Fibroblast of skin of left biceps (primary cell): ENCODE data around the gene CIAPIN1.
A peak's percentile ranks its signal among the peaks of the same experiment; 100 is the strongest.

ENCODE experiments used
- DNase-seq, 2 experiments: peaks; one replicate each; pipeline ENCODE4 v3.0.0-alpha.2; 2013; ENCODE audit warnings: low read depth in 2 of 2

CIAPIN1 gene

DNA sequence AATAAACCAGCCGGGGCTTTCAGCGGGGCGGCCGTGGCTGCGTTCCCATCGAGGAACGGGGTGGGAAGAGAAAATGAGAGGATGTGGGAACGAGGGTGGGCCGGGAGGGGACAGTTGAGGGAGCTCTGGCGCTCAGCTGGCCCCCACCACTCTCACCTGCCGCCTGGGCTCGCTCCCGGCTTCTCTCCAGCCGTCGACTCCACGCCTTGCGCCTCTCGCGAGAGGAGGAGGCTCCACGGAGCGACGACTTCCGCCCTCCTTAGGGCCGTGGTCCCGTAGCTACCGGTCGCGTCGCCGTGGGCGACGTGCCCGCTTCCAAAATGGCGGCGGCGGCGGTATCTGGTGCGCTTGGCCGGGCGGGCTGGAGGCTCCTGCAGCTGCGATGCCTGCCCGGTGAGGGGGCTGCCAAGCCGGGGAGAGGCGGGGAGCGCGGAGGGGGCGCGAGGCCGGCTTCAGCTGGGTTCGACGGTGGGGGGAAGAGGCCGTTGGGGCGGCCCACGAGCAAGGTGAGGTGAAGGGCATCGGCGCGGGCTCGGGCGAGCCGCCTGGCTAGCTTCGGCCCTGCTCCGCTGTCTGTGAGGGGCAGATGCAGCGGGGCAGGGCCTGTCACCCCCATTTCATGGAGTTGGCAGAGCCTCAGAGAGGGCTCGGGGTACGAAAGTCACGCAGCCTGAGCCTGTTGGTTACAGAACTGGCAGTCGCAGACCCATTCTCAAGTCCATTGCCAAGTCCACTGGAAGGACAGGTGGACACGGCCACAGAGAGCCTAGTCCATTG lies at the start of gene CIAPIN1, which contains the start of gene COQ9:
TSS of gene CIAPIN1 (minus strand) at position 200 of the 777 bp plus-strand sequence. CDS start 6,457 bp downstream, outside the sequence.
TSS of gene COQ9 (plus strand) at position 294 of the 777 bp plus-strand sequence. CDS start at position 321, 27 bp downstream.
- peak; percentile 76 to 77 for DNase-seq

DNA sequence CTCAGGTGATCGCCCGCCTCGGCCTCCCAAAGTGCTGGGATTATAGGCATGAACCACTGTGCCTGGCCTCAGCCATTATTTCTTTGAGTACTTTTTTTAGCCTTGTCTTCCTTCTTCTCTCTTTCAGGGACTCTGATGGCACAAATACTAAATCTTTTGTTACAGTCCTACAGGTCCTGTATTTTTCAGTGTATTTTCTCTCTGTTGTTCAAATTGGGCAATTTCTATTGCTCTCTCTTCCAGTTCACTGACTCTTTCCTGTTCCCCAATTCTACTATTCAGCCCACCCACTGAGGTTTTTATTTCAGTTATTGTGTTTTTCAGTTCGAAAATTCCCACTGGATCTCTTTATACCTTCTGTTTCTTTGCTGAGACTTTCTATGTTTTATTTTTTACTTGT lies 46.6 kb upstream of the CIAPIN1 start:
- no peak for DNase-seq

DNA sequence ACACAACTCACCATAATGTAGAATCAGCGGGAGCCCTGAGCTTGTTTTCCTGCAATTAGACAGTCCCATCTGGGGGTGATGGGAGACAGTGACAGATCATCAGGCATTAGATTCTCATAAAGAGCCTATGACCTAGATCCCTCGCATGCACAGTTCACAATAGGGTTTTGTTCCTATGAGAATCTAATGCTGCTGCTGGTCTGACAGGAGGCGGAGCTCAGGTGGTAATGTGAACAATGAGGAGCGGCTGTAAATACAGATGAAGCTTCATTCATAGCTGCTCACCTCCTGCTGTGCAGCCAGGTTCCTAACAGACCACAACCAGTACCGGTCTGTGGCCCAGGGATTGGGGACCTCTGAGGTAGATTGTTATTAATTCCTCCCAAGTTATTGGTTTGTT lies 42.0 kb upstream of the CIAPIN1 start:
- DNase-seq = no peak

DNA sequence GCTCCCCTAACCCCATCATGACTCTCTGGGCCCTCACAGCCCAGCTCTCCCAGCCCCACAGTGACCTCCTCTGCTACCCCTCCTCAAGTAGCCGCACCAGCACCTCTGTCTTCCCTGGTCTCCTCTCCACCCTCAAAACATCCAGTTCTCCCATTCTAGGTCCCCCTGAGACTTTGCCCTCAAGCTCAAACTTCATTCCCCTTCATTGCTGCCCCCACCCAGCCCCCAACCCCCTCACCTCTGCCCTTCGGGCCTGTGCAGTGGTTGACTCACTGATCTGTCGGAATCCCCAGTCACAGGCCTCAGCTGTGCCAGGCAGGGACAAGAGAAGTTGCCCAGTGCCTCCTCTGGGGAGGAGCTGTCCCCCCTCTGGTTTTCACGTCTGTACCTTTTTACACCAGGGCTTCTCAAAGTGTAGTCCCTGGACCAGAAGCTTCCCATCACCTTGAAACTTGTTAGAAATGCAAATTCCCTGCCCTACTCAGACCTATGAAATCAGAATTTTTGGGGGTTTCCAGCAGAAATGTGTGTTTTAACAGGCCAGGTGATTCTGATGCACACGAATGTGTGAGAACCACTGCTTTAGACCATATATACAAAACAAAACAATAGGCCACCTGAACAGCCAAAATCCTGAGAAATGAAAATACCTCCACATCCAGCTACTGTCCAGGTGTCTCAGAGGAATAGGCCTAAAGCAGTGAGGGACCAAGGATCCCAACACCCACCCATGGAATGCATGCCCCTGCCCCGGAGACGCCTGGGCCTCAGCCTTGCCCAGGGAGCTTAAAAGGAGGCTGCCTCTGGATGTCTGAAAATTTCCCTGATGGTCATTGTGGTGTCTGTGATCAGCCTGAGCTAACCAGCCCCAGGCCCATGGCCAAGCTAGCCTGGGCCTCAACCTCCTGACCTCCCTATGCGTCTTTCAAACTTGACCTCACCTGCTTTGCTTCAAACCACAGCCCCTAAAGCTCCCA lies 40.0 kb upstream of the CIAPIN1 start:
- DNase-seq = no peak

DNA sequence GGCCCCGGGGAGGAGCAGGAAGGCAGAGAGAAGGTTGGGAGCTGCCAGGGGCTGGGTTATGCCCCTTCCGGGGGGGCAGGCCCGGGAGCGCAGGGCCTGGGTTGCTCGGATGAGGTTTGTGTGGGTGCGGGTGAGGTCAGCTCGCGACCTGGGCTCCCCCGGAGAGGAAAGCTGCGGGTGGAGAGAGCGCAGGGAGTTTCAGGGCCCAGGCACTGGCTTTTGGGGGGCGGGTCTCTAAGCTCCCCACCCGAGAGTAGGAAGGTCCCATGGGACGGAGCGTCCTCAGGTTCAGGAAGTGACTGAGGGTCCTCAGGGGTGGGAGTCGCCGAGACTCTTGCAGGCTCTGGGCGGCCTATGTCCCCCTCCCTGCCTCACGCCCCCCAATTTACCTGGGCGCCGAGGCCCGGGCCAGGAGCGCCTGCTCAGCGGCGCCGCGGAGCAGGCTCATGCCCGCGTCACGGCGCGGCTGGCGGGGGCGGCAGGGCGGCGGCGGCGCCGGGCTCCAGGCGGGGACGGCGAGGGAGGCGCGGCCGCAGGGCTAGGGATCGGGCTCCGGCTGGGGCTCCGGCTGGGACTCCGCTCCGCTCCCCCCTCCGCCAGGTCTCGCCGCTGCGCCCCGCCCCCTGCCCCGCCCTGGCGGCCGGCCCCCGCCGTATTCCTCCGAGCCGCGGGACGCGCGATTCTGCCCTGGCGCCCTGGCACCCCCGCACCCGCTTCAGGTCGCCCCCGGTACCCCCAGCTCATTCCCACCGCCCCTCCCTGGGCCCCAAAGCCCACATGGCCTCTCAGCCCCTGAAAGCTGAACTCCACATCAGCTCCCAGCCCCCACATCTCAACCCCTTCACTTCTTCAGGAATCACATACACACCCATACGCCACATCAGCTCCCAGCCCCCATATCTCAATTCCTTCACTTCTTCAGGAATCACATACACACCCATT lies 39.0 kb upstream of the CIAPIN1 start, which contains the start of gene DOK4:
TSS of gene DOK4 (minus strand) at position 578 of the 942 bp plus-strand sequence. CDS start 6,986 bp downstream, outside the sequence.
- DNase-seq = peak; percentile 7 to 11

DNA sequence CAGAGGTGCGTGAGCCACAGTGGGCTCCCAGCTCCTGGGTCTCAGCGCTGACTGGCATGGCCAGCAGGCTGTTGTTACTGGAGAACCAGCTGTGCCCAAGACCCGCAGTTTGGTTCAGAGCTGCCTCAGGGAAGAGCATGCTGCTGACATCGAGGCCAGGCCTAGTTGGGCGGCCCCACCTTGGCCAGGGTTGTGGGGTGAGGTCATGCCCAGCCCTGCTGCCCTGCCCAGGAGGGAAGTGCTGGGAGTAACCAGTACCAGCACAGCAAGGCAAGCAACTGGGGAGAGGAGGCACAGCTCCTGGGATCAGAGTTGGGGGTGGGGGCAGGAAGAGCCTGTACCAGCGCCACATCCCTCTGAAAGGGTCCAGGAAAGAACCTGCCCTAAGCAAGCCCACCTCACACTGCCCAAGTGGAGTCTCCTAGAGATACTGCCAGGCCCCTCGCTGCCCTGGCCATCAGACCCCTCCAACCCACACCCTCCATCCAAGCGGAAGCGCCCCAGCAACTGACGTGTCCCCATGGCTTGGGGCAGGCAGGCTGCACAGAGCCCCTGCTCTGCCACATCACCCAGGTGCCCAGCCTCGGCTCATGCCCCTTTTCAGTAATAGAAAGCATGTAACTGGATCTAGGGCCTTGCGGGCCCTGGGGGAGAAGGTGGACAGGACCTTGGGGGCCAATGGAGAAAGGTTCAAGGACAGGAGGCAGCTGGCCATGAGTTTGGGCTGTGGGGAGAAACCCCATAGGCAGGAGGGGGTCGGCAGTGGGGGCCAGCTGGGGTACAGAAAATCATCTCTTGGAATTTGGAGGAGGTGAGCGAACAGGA lies 38.1 kb upstream of the CIAPIN1 start:
- DNase-seq = no peak

DNA sequence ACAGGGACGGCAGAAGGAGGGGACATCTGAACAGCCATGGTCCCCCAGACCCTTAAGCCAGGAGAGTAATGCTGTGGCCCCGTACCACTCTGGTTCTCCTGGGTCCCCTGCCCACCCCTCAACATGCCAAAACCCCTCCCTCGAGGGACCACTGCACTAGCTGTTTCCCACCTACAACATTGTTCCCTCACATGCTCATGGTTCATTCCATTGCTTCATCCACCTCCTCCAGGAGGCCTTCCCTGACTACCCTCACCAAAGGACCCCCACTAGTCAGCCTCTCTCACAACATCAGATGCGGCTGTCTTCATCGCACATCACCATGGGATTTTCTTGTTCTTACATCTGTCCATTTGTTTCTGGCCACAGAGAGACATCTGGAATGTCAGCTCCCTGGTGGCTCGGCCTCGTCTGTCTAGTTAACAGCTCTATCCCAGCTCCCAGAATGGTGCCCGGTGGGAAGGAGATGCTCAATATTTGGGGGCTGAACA lies 37.4 kb upstream of the CIAPIN1 start:
- no peak for DNase-seq

DNA sequence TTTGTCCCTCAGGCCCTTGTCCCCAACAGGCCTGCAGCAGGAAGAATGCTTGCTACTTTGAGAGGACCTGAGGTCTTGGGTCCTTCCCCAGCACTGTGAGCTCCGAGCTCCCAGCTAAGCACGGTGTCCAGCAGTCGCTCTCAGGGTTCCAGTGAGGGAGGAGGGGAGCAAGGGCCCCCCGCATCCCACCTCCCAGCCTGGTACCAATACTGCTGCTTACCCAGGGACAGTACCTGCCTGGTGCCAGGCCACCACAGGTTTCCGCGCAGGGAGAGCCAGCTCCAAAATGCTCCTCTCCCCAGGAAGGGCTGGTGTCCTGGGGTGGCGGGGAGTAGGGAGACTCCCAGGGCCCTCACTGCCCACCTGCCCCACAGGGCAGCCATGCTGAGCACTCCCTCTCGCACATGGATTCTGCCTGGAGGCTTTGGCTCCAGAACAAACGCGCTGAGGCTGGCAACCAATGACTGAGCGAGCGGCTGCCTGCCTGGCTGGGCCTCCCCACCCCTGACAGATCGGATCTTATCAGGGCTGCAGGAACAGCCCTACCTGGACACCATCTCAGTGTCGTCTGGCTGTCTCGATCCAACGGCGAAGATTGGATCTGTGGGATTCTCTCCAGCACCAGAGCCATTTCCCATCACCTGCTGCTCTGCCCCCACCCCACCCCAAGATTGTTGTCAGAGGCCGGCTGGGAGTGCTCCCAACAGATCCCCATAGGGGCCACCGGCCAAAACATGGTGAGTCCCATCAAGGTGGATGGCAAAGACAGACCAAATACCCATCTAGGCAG lies 36.7 kb upstream of the CIAPIN1 start:
- DNase-seq = no peak

DNA sequence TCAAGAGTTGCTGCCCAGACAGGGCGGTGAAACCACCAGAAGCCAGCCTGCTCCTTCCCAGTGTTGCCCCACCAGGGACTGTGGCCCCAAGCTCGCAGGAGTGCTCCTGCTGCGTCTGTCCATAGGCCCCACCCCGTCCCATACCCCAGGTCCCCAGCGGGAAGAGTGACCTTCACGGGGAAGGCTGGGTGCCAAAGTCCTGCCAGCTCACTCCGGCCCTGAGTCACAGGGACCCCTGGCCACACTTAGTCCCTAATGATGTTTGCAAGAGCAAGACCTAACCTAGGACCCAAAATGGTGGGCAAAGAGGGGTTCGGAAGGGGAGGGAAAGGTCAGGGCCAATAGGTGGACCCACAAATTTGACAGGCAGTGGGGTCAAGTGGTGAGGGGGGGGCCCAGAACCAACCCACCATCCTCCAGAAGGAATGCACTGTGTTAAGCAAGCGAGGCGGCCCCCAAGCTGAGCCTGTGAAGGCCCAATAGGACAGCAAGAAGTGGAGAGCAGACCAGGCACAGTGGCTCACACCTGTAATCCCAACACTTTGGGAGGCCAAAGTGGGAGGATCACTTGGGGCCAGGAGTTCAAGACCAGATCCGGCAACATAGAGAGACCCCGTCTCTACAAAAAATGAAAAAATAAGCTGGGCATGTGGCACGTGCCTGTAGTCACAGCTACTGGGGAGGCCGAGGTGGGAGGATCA lies 35.8 kb upstream of the CIAPIN1 start:
- no peak for DNase-seq

DNA sequence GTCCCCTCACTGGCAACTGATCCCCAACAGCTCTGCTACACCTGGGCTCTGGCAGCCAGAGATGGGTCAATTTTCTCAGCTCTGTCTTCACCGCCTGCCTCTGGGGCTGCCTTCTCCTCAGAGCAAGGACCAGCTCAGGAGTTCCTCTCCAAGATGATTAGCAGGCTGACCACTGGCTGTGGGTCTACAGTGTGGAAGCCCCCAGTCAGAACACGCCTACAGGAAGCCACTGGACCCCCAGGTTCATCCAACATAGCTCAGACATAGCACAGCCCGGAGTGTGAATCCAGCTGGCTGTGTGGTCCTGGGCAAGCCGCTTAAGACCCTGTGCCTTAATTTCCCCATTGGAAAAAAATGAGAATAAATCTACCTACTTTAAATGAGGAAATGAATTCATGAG lies 34.2 kb upstream of the CIAPIN1 start:
- DNase-seq = no peak

DNA sequence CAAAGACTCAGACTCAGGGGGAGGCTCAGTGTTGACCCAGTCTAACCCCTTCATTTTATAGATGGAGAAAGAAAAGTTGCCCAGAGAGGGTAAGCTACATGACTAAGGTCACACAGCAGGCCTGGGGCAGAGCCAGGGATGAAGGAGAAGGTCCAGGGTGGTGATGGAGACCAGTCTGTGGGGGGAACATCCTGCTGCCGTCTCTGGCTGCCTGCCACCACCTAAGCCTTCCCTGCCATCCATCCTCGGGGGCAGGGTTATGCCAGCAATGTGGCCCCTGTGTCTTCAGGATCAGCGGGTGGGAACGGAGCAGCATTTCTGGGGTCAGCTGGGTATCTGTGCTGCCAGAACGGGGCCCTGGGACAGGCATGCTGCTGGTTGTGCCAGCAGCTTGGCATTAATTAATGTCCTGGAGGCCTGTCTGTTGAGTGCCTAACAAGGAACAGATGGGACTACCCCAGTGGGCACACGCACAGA lies 33.6 kb upstream of the CIAPIN1 start:
- DNase-seq = no peak

DNA sequence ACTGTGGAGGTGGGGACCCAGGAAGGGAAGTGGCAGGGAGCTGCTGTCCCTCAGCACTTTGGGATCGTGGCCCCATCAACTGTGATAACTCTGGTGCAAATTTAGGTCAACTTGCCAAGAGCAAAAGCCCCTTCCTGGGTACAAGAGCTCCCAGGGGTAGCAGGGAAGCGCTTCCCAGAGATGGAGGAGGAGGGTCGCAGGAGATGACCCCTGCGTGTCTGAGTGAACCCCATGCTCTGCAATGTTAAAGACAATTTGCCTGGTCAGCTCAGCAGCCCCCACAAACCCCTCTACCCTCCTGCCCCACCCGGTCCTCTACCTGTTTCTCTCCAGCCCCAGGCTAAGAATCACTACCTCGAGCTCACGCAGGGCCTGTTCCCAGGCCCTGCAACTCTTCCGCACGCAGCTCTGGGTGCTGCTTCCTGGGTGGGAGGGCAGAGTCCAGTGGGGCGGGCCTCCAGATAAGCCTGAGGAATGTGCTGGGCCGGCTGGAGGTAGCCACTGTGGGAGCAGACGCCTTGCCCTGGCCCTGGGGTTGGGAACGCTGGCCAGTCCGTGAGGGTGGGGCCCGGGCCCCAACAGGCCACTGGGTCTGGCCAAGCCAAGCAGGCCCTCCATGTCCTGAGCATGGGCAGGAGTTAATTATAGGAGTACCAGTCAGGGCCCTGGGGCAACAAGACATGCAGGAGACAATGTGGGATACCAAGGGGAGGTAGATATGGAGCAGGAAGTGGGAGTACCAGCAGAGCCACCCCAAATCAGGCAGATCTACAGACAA lies 33.0 kb upstream of the CIAPIN1 start:
- no peak for DNase-seq

DNA sequence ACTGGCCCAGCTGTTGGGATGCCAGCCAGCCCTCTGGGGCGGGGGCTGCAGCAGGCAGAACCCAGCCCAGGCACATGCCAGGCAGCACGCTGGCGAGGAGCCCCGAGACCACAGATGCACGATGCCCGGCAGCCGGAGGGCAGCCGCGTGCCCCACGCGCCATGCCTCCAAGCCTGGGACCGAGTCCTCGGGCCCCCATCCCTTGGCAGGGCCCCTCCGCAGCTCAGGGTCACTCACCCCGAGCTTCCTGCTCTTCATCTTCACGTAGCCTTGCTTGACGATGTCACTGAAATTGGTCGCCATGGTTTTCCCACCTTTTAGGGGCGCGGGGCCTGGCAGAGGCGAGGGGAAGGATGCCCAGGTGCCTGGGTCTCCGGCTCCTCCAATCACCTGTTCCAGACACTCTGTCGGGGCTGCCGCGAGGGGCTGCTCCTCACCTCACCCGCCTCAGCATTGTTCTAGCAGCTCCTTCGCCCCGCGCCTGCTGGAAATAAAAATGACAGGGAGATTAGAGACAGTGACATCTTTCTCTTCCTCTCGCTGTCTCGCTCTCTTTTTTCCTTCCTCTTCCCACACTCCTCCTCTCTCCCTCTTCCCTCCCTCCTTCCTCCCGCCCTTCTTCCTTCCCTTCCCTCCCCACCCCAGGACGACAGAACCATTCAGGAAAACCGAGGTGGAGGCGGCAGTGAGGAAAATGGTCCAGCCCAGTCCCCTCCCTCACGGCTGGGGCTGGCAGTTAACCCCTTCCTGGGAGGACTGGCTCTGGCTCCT lies 32.2 kb upstream of the CIAPIN1 start:
- peak; percentile 25 to 33 for DNase-seq

DNA sequence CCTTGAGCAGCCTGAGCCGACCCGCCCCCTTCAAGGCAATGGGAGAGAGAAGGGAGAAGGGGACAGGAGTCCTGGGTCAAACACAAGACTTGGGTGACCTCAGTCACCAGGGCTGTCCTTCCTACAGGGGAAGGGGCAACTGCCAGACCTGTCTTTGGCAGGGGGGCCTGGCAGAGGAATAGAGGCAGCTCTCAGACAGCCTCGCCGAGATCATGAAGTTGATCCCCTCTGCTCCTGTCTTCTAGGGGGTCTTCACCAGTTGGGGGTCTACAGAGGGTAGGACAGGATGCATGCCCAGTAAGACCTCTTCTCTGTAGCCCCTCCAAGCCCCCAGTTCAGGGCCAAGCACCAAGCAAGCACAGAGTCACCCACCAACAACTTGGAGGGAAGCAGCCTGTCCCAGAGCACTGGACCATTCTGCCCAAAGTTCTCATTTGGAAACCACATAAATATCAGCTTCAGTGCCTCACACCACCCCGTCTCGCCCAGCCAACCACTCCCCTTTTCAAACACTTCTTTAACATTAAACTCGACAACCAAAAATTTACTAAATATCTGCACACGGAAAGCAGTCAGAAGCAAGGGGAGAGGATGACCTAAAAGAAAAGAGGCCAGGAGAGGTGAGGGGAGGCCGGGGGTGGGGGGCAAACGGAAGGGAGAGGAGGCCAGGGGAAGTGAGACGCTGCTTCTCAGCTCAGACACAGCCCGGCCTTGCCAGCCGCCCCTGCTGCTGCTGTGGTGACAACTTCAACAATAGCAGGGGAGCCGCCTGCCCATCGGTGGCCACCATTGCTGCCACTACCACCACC lies 31.4 kb upstream of the CIAPIN1 start:
- no peak for DNase-seq

DNA sequence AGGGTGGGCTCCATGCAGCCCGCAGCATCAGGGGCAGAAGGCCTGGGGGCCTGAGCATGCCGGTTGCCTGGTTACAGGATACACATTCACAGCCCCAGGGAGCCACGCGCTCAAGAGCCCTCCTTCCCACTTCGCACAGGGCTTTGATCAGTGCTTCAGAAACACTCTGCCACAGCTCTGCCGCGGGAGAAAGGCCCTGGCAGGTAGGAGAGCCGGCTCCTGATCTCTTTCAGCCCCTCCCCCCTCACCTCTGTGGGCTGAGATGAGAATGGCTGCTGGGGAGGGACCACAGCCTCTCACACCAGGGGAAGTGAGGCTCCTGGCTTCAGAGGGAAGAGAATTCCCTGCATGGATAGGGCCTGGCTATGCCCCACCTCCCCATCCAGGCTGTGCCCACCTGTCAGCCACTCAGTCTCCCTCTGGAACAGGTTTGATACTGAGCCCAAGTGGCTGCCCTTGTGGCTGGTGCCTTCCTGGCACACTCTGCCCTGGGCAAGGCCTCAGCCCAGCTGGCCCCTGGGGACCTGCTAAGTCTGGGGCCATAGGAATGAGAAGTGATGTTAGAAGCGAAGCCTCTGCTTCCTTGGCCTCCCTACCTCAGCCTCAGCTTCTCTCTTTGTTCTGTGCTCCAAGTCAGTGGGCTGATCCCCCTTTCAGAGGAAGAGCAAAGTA lies 30.5 kb upstream of the CIAPIN1 start:
- no peak for DNase-seq
